ENCODE measurements around the gene GALNT10.

Gene GALNT10

GRCh38 chr5:154329519-154330040, 139.0 kb downstream of the GALNT10 start:
- no peak for DNase-seq

GRCh38 chr5:154330097-154330667, 139.6 kb downstream of the GALNT10 start:
- no peak for DNase-seq

GRCh38 chr5:154331232-154331631, 140.7 kb downstream of the GALNT10 start:
- no peak for DNase-seq

GRCh38 chr5:154331924-154332323, 141.4 kb downstream of the GALNT10 start:
- DNase-seq = no peak

- no peak for DNase-seq
Observed at GRCh38 chr5:154332451-154332850, 141.9 kb downstream of the GALNT10 start.

- DNase-seq = no peak
Observed at GRCh38 chr5:154333016-154333415, 142.5 kb downstream of the GALNT10 start.

GRCh38 chr5:154334406-154335064, 144.0 kb downstream of the GALNT10 start:
- DNase-seq = no peak

- DNase-seq = no peak
Observed at GRCh38 chr5:154335065-154335448, 144.5 kb downstream of the GALNT10 start.

- no peak for DNase-seq
Observed at GRCh38 chr5:154341620-154342019, 151.1 kb downstream of the GALNT10 start.

- DNase-seq = no peak
Observed at GRCh38 chr5:154342211-154342610, 151.7 kb downstream of the GALNT10 start.

- no peak for DNase-seq
Observed at GRCh38 chr5:154342963-154343362, 152.4 kb downstream of the GALNT10 start.

- no peak for DNase-seq
Observed at GRCh38 chr5:154344461-154344860, 153.9 kb downstream of the GALNT10 start.

GRCh38 chr5:154345255-154345952, 154.9 kb downstream of the GALNT10 start:
- no peak for DNase-seq

GRCh38 chr5:154346427-154346826, 155.9 kb downstream of the GALNT10 start:
- DNase-seq = no peak

- DNase-seq = no peak
Observed at GRCh38 chr5:154349626-154350264, 159.2 kb downstream of the GALNT10 start.

- DNase-seq = no peak
Observed at GRCh38 chr5:154351141-154351540, 160.6 kb downstream of the GALNT10 start.

GRCh38 chr5:154351566-154351965, 161.0 kb downstream of the GALNT10 start:
- DNase-seq = no peak

GRCh38 chr5:154352960-154353548, 162.5 kb downstream of the GALNT10 start:
- DNase-seq = no peak

GRCh38 chr5:154355129-154355611, 164.6 kb downstream of the GALNT10 start:
- no peak for DNase-seq

- no peak for DNase-seq
Observed at GRCh38 chr5:154356020-154356655, 165.6 kb downstream of the GALNT10 start.

- DNase-seq = no peak
Observed at GRCh38 chr5:154356958-154357357, 166.4 kb downstream of the GALNT10 start.

GRCh38 chr5:154358516-154359220, 168.1 kb downstream of the GALNT10 start:
- no peak for DNase-seq
